ENCODE data around the gene MYH11.
"Not testable (repeated sequence)": the region's sequence is repeated elsewhere in the genome, so short reads cannot be mapped to it uniquely, and the experiment has no call there.

Gene MYH11

DNA sequence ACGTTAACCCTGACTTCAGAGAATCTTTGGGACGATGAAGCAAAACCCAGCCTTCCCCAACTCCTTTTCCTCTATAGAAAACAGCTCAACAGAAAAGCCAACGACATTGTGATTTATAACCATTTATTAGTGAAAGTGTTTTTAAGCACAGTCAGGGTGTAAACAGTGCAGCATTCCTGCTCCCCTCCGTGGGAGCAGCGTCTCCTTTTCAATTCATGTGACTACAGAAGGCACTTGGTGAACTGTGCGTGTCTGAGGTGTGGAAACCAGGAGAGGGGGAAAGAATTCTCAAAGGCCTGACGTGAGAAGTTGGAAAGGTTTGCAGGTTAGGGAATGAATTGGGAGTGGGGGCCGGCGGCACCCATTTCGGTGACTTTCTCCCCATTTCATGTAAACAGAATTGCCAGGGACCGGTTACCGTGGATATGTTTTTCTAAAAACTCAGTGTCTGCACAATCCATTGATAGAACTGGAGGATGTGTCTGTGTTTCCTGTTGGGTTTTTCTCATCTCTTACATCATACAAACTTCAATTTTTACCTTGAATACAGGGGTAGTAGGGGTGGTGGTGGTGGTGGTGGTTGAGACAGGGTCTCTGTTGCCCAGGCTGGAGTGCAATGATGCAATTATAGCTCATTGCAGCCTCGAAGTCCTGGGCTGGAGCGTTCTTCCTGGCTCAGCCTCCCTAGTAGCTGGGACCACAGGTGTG is 153.6 kb downstream of the MYH11 start:
- no peak for DNase-seq

DNA sequence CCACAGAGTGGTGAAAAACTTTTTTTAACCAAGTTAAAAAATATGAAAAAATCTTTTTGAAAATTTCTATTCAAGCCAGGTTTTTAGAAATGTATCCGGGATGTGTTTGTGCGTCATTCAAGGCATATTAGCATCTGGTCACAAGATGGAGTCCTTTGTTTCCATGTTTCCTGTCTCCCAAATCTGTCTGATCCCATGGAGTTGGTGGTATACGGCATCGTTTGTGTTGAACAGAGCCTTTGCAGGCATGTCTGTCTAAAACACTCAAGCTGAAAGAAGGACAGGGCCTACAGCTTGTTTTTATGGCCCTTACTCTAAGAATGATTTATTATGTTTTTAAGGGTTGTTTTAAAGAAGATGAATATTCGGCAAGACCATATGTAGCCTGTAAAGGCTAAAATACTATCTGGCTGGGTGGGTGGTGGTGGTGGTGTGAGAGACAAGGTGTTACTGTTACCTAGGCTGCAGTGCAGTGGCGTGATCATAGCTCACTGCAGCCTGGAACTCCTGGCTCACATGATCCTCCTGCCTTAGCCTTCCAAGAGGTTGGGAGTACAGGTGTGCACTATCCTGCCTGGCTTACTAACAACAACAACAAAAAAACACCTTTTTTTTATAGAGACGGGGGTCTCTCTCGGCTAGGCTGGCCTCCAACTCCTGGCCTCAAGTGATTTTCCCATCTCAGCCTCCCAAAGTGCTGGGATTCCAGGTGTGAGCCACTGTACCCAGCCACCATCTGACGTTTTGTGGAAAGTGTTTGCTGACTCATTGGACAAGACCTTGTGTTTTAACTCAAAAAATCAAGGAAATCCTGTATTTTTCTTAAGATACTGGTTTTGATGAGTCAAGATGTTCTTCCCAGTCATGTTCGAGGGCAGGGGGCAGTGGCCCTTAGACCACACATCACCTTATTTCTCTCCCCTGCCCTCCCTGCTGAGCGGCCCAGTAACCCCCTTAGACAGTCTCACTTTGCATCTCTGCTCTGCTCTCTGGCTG is 154.6 kb downstream of the MYH11 start:
- DNase-seq: no peak

DNA sequence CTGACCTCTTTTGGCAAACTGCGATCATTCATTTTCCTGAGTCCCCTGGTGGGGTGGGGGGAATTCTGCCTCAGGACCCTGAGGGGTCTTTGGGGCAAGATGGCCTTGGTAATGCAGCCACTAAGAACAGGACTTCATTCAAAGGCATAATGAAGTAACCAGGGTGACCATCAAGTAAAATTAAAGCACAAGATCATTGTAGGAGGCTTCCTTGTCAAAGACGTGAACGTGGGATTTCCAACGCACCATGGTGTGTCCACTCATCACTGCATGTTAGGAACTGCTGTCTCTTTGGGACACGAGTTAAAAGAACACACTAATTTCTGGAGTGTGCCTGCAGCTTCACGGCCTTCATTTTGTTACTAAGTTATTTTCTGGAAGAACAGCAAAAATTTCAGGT is 155.5 kb downstream of the MYH11 start:
- no peak for DNase-seq

DNA sequence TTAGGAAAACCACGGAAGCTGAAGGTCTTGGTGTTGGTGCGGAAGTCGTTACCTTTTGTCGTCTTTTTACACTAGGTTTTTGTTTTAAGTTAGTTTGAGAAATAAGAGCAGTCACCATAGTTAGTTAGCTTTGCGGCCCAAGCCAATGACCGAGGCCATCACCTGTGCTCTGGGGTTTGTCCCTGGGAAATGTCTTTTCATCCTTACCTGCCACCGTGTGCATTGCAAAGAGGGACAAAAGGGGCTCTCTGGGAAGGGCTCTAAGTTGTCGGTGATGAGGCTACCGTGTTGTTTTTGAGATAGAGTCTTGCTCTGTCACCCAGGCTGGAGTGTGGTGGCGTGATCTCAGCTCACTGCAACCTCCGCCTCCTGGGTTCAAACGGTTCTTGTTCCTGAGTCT is 157.0 kb downstream of the MYH11 start:
- DNase-seq: no peak

DNA sequence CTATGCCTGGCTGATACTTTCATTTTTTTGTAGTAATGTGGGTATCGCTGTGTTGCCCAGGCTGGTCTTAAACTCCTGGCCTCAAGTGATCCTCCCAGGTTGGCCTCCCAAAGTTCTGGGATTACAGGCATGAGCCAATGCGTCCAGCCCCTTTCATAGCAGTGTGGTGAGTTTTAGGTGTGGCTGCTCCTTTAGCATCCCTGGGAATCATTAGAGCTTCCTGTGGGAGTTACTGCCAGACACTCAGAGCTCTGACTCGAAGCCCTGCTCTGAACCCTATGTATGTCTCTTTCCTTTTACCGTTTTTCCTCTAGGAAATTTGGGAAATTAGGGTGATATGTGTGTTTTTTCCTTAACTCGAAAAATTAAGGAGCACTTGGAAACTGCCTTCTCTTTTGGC is 162.3 kb downstream of the MYH11 start:
- DNase-seq: no peak

DNA sequence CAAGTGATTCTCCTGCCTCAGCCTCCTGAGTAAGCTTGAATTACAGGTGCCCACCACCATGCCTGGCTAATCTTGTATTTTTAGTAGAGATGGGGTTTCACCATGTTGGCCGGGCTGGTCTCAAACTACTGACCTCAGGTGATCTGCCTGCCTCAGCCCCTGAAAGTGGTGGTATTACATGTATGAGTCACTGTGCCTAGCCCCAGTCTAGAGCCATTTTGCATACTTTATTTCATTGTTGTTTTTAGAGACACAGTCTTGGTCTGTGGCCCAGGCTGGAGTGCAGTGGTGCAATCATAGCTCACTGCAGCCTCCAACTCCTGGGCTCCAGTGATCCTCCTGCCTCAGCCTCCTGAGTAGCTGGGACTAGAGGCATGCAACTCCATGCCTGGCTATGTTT is 164.3 kb downstream of the MYH11 start:
- DNase-seq: not testable (repeated sequence)

DNA sequence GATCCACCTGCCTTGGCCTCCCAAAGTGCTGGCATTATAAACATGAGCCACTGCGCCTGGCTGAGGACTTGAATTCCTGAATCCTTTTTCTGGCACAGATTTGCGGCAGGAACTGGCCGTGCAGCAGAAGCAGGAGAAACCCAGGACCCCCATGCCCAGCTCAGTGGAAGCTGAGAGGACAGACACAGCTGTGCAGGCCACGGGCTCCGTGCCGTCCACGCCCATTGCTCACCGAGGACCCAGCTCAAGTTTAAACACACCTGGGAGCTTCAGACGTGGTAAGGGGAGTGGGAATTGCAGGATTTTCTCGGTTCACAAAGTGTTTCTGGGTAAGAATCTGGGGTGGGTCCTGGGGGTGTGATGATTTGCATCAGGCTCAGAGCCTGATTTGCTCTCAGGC is 165.8 kb downstream of the MYH11 start:
- no peak for DNase-seq

DNA sequence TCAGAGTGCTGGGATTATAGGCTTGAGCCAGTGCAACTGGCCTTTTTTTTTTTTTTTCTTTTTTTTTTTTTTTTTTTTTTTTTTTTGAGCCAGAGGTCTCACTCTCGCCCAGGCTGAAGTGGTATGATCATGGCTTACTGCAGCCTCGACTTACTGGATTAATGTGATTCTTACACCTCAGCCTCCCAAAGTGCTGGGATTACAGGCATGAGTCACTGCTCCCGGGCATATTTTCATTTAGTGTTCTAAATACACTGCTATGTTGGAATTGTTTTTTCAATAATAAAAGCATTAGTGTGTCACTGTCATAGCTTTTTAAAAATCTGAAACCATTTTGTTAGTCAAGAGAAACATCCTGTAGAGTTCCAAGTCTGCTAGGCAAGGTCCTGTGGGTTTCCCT is 166.5 kb downstream of the MYH11 start:
- no peak for DNase-seq

DNA sequence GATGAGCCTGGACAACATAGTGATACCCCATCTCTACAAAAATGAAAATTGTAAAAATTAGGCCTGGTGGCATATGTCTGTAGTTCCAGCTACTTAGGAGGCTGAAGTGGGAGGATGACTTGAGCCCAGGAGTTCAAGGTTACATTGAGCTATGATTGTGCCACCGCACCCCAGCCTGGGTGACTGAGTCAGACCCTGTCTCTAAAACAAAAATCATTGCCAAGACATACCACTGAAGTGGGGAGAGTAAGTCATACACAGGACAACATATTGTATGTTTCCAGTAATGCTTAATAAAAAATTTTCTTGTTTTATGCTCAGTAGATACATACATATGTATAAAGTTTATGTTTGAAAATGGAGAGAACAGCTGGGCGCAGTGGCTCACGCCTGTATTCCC is 167.5 kb downstream of the MYH11 start:
- DNase-seq: no peak

DNA sequence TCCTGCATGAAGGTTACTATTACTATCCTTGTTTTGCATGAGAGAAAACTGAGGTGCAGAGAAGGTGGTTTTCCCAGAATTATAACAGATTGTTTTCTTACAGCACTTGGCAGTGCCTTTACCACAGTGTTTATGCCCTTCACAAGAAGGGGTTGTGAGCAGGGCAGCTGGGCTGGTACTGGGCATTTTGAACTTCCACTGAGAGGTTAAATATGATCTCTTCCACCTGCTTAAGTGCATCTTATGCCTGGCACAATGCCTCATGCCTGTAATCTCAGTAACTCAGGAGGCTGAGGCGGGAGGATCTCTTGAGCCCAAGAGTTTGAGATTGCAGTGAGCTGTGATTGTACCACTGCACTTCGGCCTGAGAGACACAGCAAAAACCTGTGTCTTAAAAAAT is 170.5 kb downstream of the MYH11 start:
- DNase-seq: no peak

DNA sequence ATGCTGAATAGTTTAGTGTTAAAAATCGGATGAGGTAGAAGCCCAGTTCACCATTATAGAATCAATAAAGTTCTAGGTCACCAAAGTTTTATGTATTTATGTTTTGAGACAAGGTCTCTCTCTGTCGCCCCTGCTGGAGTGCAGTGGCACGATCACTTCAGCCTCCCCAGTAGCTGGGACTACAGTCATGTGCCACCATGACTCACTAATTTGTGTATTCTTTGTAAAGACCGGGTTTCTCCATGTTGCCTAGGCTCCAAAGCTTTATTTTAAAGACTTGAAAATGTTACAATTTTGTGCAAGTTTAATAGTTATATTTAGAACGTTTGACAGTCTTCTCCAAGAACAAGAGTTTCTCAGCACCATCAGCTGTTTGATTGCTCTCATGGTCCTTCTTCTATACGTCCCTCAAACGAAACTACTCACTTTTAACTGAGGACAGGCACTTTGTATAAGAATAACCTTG is 174.7 kb downstream of the MYH11 start:
- no peak for DNase-seq

DNA sequence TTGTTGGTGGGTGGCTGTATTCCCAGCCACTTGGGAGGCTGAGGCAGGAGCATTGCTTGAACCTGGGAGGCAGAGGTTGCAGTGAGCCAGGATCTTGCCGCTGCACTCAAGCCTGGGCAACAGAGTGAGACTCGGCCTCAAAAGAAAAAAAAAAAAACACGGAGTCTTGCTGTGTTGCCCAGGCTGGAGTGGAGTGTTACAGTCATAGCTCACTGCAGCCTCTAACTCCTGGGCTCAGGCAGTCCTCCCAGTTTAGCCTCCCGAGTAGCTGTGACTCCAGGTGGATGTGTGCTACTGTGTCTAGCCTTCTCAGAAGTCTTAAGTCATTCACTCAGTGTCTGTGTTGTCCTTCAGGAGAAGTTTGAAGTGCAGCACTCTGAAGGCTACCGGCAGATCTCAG is 179.4 kb downstream of the MYH11 start:
- DNase-seq: no peak

DNA sequence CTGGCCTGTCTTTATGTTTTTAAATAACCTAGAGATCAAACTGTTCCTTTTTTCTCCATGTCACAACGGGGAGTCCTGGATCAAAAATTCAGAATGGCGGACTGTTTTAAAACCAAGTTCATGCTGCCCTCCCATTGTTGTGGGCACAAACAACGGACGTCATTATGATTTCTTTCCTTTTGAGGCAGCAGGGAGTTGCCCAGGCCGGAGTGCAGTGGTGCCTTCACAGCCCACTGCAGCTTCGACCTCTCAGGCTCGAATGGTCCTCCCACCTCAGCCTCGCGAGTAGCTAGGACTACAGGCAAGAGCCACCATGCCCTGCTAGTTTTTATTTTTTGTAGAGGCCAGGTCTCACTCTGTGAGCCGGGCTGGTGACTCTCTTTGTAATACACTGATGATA is 180.3 kb downstream of the MYH11 start:
- DNase-seq: no peak

DNA sequence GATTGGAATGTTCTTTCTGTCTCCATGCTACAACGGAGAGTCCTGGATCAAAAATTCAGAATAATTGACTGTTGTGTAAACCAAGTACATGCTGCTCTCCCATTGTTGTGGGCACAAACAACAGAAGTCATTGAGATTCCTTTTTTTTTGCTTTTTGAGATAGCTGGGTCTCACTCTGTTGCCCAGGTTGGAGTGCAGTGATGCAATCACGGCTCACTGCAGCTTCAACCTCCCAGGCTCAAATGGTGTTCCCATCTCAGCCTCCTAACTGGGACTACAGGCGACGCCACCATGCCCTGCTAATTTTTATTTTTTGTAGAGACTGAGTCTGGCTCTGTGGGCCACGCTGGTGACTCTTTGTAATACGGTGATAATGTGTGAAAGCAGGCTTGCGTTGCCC is 182.3 kb downstream of the MYH11 start:
- DNase-seq: no peak

DNA sequence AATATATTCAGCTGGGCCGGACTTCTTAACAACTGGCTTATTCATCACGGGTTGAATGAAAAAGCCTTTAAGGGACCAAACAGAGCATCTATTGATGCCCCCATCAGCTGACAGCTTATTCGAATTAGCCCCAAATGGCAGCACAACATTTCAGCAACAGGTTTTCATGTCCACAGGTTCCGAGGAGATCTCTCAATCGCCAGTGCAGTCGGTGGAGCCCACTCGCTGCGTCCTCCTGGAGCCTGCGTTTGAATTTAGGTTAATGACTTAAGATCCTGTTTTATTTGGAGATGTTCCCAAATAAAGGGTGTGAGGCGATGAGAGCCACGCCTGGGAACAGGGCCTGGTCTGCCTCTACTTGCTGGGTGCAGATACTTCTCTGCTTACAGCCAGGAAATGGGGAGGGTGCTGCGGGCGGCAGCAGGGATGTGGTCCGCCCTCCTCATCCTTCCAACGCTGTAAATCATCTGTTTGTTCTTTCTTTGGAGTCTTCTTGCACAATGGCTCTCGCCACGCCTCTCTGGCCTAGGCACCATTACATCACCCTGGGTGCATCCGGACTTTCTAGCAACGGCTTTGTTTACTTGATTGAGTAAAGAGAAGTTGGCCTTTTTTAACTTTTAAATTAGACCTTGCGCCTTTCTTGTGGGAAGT is 184.2 kb downstream of the MYH11 start:
- DNase-seq: no peak

DNA sequence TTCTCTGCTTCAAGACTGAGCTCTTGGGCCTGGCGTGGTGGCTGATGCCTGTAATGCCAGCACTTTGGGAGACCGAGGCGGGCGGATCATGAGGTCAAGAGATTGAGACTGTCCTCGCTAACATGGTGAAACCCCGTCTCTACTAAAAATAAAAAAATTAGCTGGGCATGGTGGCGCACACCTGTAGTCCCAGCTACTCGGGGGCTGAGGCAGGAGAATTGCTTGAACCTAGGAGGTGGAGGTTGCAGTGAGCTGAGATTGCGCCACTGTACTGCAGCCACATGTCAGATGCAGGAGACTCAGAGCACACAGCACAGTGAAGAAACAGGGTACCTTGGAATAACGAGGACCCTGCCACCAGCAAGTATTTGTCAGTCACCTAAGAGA is 184.7 kb downstream of the MYH11 start:
- DNase-seq: not testable (repeated sequence)

DNA sequence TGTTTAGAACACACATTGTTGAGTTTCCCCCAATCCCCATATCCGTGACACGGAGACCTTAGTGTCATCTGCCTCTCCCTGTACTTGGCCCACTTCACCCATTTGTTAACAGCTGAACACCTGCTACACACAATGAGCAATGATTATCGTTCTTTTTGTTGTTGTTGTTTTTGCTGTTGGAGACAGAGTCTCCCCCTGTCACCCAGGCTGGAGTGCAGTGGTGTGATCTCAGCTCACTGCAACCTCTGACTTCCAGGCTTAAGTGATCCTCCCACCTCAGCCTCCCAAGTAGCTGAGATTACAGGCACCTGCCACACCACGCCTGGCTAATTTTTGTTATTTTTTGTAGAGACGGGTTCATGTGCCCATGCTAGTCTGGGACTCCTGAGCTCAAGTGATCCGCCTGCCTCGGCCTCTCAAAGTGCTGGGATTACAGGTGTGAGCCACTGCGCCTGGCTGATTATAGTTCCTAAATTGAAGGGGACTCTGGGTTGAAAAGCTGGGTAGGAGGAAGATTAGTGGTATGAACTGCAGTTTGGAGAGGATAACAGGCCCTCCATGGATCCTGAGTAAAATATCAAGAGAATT is 185.2 kb downstream of the MYH11 start:
- no peak for DNase-seq

DNA sequence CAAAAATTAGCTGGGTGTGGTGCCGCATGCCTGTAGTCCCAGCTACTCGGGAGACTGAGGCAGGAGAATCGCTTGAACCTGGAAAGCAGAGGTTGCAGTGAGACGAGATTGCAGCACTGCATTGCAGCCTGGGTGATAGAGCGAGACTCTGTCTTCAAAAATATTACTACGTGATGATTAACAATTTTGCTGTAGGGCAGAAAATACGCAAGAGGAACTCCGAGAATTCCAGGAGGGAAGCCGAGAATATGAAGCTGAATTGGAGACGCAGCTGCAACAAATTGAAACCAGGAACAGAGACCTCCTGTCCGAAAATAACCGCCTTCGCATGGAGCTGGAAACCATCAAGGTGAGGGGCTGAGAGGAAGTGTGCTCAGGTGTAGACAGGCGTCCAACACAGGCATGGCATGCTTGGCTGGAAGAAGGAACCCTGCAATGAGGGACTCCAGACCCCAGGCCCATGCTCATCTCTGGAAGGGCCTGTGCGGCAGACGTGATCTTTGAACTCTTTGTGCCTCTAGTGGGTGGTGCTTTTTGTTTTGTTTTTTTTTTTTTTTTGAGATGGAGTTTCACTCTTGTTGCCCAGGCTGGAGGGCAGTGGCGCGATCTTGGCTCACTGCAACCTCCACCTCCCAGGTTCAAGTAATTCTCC is 189.6 kb downstream of the MYH11 start:
- no peak for DNase-seq

DNA sequence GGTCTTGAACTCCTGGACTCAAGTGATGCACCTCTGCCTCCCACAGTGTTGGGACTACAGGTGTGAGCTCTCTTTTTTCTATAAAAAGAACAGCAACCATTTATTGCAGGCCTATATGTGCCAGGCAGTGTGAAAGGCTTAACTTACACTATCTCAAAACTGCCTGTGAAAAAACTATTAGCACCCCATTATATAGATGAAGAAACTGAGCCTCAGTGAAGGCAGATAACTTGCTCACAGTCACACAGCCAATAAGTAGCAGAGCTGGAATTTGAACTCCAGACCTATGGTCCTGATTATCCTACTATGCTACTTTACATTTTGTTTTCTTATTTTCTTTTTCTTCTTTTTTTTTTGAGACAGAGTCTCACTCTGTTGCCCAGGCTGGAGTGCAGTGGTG is 191.7 kb downstream of the MYH11 start:
- DNase-seq: no peak

DNA sequence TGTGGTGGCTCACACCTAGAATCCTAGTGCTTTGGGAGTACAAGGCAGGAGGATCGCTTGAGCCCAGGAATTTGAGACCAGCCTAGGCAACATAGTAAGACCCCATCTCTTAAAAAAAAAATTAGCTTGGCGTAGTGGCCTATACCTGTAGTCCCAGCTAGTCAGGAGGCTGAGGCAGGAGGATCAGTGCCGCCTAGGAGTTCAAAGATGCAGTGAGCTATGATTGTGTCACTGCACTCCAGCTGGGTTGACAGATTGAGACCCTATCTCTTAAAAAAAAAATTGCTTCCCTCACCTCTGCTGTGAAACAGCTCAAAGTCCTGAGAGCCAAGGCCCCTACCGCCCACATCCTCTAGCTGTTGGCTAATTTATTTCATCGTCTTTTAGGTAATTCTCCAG is 196.6 kb downstream of the MYH11 start:
- no peak for DNase-seq

DNA sequence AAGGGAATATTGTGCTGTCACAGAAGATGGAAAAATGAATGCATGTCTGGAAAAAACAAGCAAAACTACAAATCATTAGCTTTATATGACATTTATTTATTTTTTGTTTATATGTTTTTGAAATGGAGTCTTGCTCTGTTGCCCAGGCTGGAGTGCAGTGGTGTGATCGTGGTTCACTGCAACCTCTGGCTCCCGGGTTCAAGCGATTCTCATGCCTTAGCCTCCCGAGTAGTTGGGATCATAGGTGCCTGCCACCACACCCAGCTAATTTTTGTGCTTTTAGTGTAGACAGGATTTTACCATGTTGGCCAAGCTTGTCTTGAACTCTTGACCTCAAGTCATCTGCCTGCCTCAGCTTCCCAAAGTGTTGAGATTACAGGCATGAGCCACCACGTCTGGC is 198.3 kb downstream of the MYH11 start:
- no peak for DNase-seq

DNA sequence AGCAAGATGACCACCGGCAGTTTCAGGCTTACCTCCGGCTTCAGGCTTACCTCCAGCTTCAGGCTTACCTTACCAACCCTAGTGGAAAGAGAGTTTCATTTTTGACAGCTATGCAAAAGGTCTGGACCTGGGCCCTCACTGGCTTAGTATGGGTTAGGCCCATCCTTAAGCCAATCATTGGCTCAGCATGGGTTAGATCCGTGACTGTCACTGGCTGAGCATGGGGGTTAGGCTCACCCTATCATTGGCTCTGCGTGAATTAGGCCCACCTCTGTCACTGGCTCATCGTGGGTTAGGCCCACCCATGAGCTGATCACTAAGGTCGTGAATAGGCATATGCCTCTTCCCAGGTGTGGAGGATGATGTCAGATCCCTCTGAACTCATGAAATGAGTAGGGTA is 198.7 kb downstream of the MYH11 start:
- no peak for DNase-seq

DNA sequence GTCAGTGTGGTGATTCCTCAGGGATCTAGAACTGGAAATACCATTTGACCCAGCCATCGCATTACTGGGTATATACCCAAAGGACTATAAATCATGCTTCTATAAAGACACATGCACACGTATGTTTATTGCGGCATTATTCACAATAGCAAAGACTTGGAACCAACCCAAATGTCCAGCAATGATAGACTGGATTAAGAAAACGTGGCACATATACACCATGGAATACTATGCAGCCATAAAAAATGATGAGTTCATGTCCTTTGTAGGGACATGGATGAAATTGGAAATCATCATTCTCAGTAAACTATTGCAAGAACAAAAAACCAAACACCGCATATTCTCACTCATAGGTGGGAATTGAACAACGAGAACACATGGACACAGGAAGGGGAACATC is 201.3 kb downstream of the MYH11 start:
- not testable (repeated sequence) for DNase-seq

Measured in NCI-H1105 (cell line).